Measurements from ENCODE around the gene XRCC5. TPM values are rescaled to one million over a fixed set of nuclear protein-coding genes. Genes with fewer than 3 reads are reported as not detected.

Gene XRCC5
- total RNA-seq, 1 donor from 2014 or later, result 303 TPM

DNA sequence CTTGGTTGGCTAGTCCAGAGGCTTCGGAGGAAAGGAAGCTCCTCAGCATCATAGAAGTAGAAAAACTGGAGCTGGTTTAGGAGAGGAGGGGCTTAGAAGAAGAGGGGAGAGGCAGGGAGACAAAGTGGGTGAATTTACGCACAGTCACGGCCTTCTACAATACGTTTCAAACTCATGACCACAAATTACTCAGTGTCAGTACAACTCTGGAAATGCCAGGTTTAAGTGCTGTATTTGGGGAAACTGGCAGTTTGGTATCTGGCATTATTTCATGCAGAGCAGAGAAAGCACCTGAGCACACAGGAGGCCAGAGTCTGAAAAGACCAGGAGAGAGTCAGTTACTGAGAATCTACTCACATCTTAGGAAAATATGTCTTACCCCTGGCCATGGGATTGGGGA, 55.4 kb downstream of the XRCC5 start:
- H3K4me3 Mint-ChIP-seq, result no peak overlapping the region
- intact Hi-C loops (cut with micrococcal nuclease), result loop anchor here (5.0 kb wide), 1 partner anchor 37 kb away; no protein-coding TSS in a partner anchor
- TF ChIP-seq, protein P1, sequence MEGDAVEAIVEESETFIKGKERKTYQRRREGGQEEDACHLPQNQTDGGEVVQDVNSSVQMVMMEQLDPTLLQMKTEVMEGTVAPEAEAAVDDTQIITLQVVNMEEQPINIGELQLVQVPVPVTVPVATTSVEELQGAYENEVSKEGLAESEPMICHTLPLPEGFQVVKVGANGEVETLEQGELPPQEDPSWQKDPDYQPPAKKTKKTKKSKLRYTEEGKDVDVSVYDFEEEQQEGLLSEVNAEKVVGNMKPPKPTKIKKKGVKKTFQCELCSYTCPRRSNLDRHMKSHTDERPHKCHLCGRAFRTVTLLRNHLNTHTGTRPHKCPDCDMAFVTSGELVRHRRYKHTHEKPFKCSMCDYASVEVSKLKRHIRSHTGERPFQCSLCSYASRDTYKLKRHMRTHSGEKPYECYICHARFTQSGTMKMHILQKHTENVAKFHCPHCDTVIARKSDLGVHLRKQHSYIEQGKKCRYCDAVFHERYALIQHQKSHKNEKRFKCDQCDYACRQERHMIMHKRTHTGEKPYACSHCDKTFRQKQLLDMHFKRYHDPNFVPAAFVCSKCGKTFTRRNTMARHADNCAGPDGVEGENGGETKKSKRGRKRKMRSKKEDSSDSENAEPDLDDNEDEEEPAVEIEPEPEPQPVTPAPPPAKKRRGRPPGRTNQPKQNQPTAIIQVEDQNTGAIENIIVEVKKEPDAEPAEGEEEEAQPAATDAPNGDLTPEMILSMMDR (IDR thresholded peaks at IDR 0.05), result no peak
- H3K27me3 Mint-ChIP-seq, result no peaks in the 10 kb centered on the region
- POLR2A ChIA-PET, result interaction anchor here (0.6 kb wide), 1 partner anchor 55 kb away, joined by 3 read pairs; no protein-coding TSS in a partner anchor
- H3K9me3 Mint-ChIP-seq, result no peaks in the 10 kb centered on the region
- H3K36me3 Mint-ChIP-seq (ENCODE audit: low read depth), result peaks cover 95% of the 10 kb centered on the region
- CTCF ChIA-PET, result no interaction called here
- no peak for ATAC-seq (ENCODE audit: low read depth)
- no peak for DNase-seq
- H3K4me1 Mint-ChIP-seq, result no peaks in the 10 kb centered on the region
- H3K27ac Mint-ChIP-seq, result no peak overlapping the region

DNA sequence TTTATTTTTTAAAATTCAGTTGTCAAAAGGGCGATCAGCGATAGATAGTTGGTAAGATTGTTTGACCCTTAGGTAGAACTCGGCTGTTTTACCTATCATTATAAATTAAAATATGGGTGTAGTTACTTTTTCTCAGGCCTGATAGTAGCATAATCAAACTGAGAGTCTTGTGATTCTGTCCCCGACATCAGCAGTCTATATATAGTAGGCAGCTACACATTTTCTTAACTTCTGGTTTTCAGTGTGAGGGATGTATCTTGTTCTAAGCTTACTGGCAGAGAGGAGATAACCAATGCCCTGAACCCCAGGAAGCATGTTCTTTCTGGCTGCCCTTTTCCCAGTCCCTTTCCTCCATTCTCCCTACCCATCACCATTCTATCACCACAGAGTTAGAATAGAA, 56.6 kb downstream of the XRCC5 start:
- no peak for ATAC-seq (ENCODE audit: low read depth)
- peaks cover 94% of the 10 kb centered on the region for H3K36me3 Mint-ChIP-seq (ENCODE audit: low read depth)
- ChIA-PET CTCF (no interaction called here), POLR2A (no interaction called here)
- no peaks in the 10 kb centered on the region for H3K27me3 Mint-ChIP-seq
- no peak overlapping the region for H3K4me3 Mint-ChIP-seq
- H3K27ac Mint-ChIP-seq, result no peak overlapping the region
- H3K9me3 Mint-ChIP-seq, result no peaks in the 10 kb centered on the region
- H3K4me1 Mint-ChIP-seq, result no peaks in the 10 kb centered on the region
- intact Hi-C loops (cut with micrococcal nuclease), result no loop called here
- no peak for DNase-seq
- TF ChIP-seq, protein P1 (IDR thresholded peaks at IDR 0.05), result no peak

GRCh38 chr2:216169087-216169486, 59.9 kb downstream of the XRCC5 start:
- Mint-ChIP-seq H3K27ac (no peak overlapping the region), H3K4me3 (no peak overlapping the region), H3K36me3 (ENCODE audit: low read depth) (peaks cover 86% of the 10 kb centered on the region), H3K4me1 (no peaks in the 10 kb centered on the region), H3K9me3 (no peaks in the 10 kb centered on the region), H3K27me3 (no peaks in the 10 kb centered on the region)
- CTCF ChIA-PET, result no interaction called here
- intact Hi-C loops (cut with micrococcal nuclease), result no loop called here
- TF ChIP-seq, protein P1 (IDR thresholded peaks at IDR 0.05), result no peak
- POLR2A ChIA-PET, result no interaction called here
- DNase-seq, result no peak
- ATAC-seq (ENCODE audit: low read depth), result no peak

GRCh38 chr2:216170076-216170763, 61.1 kb downstream of the XRCC5 start:
- Mint-ChIP-seq H3K36me3 (ENCODE audit: low read depth) (peaks cover 86% of the 10 kb centered on the region), H3K9me3 (no peaks in the 10 kb centered on the region), H3K27me3 (no peaks in the 10 kb centered on the region), H3K27ac (peak overlapping the region; percentile 35), H3K4me1 (no peaks in the 10 kb centered on the region), H3K4me3 (no peak overlapping the region)
- intact Hi-C loops (cut with micrococcal nuclease), result loop anchor here (2.0 kb wide), 1 partner anchor 19 kb away; no protein-coding TSS in a partner anchor
- POLR2A ChIA-PET, result no interaction called here
- CTCF ChIA-PET, result no interaction called here
- TF ChIP-seq, protein P1 (IDR thresholded peaks at IDR 0.05), result no peak
- DNase-seq (no peak), ATAC-seq (ENCODE audit: low read depth) (peak; percentile 14)

GRCh38 chr2:216171011-216171410, 61.9 kb downstream of the XRCC5 start:
- ATAC-seq (ENCODE audit: low read depth), result no peak
- H3K27ac Mint-ChIP-seq, result peak overlapping the region; percentile 24
- no peak overlapping the region for H3K4me3 Mint-ChIP-seq
- TF ChIP-seq, protein P1 (IDR thresholded peaks at IDR 0.05), result no peak
- intact Hi-C loops (cut with micrococcal nuclease), result loop anchor here (2.0 kb wide), 1 partner anchor 18 kb away; no protein-coding TSS in a partner anchor
- ChIA-PET POLR2A (no interaction called here), CTCF (no interaction called here)
- peaks cover 85% of the 10 kb centered on the region for H3K36me3 Mint-ChIP-seq (ENCODE audit: low read depth)
- no peaks in the 10 kb centered on the region for H3K4me1 Mint-ChIP-seq
- DNase-seq, result no peak
- H3K9me3 Mint-ChIP-seq, result no peaks in the 10 kb centered on the region
- H3K27me3 Mint-ChIP-seq, result no peaks in the 10 kb centered on the region

All from activated B cell treated with CpG ODN at 0.5 μM for 24 hours (primary cell).